ENCODE results near the gene PHACTR1. TPM values are rescaled to one million over a fixed set of nuclear protein-coding genes. Genes with fewer than 3 reads are reported as not detected.

PHACTR1 gene
- polyA plus RNA-seq, 1 of the 3 experiments (the other 2 are of a cell fraction): 0.12 TPM

GRCh38 chr6:13305288-13305687 is 588.7 kb downstream of the PHACTR1 start (continued):
- no peak for TF ChIP-seq USF2 (IDR thresholded peaks at IDR 0.05; ENCODE audit: borderline replicate concordance, low read depth, low read length)
- TF ChIP-seq RAD21 (IDR thresholded peaks at IDR 0.05; ENCODE audit: low read length): no peak

DNA sequence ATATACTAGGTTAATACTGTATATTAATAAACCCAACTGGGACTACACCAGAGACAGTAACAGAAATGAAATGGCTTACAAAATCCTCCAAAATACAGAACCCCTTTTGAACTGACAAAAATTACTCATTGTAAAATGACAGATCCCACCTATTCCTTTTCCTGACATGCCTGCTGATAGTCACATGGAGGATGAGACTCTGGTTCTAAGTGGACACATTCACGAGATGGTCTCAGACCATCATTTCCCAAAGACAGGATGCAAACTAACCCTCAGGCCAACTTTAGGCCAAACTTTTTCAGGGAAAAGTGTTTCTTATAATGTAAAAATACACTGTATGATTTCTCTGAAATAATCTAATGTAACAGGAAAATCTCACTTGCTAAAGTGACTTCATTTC is 589.2 kb downstream of the PHACTR1 start:
- H3K9me2 ChIP-seq: no peaks in the 10 kb centered on the region
- no peak overlapping the region for H3K9ac ChIP-seq
- POLR2A ChIA-PET: no interaction called here
- H3K27ac ChIP-seq (ENCODE audit: low read depth in 2 of 2, low read length in 1 of 2): no peak overlapping the region; a peak in 1 of 4 replicates
- no peaks in the 10 kb centered on the region for H4K20me1 ChIP-seq (ENCODE audit: insufficient read depth)
- H3K4me2 ChIP-seq: no peak overlapping the region
- H3K79me2 ChIP-seq (ENCODE audit: insufficient read depth): no peaks in the 10 kb centered on the region
- WGBS (ENCODE audit: low lambda C conversion rate): 100% methylated on average over 1 of the region's 1 CpG
- no peak overlapping the region for H2AFZ ChIP-seq (ENCODE audit: low read depth)
- no peak for TF ChIP-seq YY1 (IDR thresholded peaks at IDR 0.05; ENCODE audit: low read depth)
- no peak for TF ChIP-seq USF2 (IDR thresholded peaks at IDR 0.05; ENCODE audit: borderline replicate concordance, low read depth, low read length)
- TF ChIP-seq RCOR1 (IDR thresholded peaks at IDR 0.05; ENCODE audit: low read length): no peak
- TF ChIP-seq, protein P1, sequence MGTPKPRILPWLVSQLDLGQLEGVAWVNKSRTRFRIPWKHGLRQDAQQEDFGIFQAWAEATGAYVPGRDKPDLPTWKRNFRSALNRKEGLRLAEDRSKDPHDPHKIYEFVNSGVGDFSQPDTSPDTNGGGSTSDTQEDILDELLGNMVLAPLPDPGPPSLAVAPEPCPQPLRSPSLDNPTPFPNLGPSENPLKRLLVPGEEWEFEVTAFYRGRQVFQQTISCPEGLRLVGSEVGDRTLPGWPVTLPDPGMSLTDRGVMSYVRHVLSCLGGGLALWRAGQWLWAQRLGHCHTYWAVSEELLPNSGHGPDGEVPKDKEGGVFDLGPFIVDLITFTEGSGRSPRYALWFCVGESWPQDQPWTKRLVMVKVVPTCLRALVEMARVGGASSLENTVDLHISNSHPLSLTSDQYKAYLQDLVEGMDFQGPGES (IDR thresholded peaks at IDR 0.05; ENCODE audit: low read depth, low read length): no peak
- no peak for TF ChIP-seq SMC3 (IDR thresholded peaks at IDR 0.05; ENCODE audit: low read depth, low read length)
- TF ChIP-seq FOXJ3 (CRISPR knock-in tag; IDR thresholded peaks at IDR 0.05): no peak
- CTCF ChIA-PET: no interaction called here
- H3F3A ChIP-seq (replicated peaks; ENCODE audit: insufficient read depth): peaks cover 16% of the 10 kb centered on the region
- no peak for DNase-seq
- no peaks in the 10 kb centered on the region for H3K9me3 ChIP-seq
- peaks cover 0 to 27% of the 10 kb centered on the region in 2 experiments; a peak in 3 of 4 replicates for H3K4me1 ChIP-seq (ENCODE audit: control insufficient read depth in 1 of 2, insufficient read depth in 2 of 2, low read depth in 1 of 2, low read length in 1 of 2)
- H3K4me3 ChIP-seq (ENCODE audit: low read depth in 2 of 2, low read length in 1 of 2): no peak overlapping the region
- H3K27me3 ChIP-seq (ENCODE audit: insufficient read depth): no peaks in the 10 kb centered on the region
- peaks cover 30 to 73% of the 10 kb centered on the region in 2 experiments for H3K36me3 ChIP-seq (replicated peaks in 1 of 2; ENCODE audit: control insufficient read depth in 1 of 2, insufficient read depth in 2 of 2, low read length in 1 of 2)

- DNase-seq: no peak
- Histone ChIP-seq H3K4me1 (ENCODE audit: control insufficient read depth in 1 of 2, insufficient read depth in 2 of 2, low read depth in 1 of 2, low read length in 1 of 2) (peaks cover 0 to 22% of the 10 kb centered on the region in 2 experiments; a peak in 3 of 4 replicates), H3K79me2 (ENCODE audit: insufficient read depth) (no peaks in the 10 kb centered on the region), H3K27ac (ENCODE audit: low read depth in 2 of 2, low read length in 1 of 2) (peak overlapping the region in 1 of 2 experiments; percentile 23; a peak in 1 of 4 replicates), H3K27me3 (ENCODE audit: insufficient read depth) (no peaks in the 10 kb centered on the region), H2AFZ (ENCODE audit: low read depth) (no peak overlapping the region), H3K9me2 (no peaks in the 10 kb centered on the region), H3K4me3 (ENCODE audit: low read depth in 2 of 2, low read length in 1 of 2) (no peak overlapping the region), H3K9ac (no peak overlapping the region), H4K20me1 (ENCODE audit: insufficient read depth) (no peaks in the 10 kb centered on the region), H3F3A (replicated peaks; ENCODE audit: insufficient read depth) (peaks cover 16% of the 10 kb centered on the region), H3K4me2 (no peak overlapping the region), H3K9me3 (no peaks in the 10 kb centered on the region), H3K36me3 (replicated peaks in 1 of 2; ENCODE audit: control insufficient read depth in 1 of 2, insufficient read depth in 2 of 2, low read length in 1 of 2) (peaks cover 34 to 80% of the 10 kb centered on the region in 2 experiments)
- TF ChIP-seq, protein P2, sequence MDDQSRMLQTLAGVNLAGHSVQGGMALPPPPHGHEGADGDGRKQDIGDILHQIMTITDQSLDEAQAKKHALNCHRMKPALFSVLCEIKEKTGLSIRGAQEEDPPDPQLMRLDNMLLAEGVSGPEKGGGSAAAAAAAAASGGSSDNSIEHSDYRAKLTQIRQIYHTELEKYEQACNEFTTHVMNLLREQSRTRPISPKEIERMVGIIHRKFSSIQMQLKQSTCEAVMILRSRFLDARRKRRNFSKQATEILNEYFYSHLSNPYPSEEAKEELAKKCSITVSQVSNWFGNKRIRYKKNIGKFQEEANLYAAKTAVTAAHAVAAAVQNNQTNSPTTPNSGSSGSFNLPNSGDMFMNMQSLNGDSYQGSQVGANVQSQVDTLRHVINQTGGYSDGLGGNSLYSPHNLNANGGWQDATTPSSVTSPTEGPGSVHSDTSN (IDR thresholded peaks at IDR 0.05): no peak
- TF ChIP-seq FOSL2 (IDR thresholded peaks at IDR 0.05; ENCODE audit: borderline replicate concordance, low read depth) (no peak), POLR2AphosphoS5 (IDR thresholded peaks at IDR 0.05; ENCODE audit: low read depth, low read length) (no peak), RCOR1 (IDR thresholded peaks at IDR 0.05; ENCODE audit: low read length) (no peak), REST (IDR thresholded peaks at IDR 0.05; ENCODE audit: low read depth, low read length) (no peak), YY1 (IDR thresholded peaks at IDR 0.05; ENCODE audit: low read depth) (no peak), CHD2 (IDR thresholded peaks at IDR 0.05; ENCODE audit: low read length, partially characterized antibody) (no peak), JUND (IDR thresholded peaks at IDR 0.05) (no peak)
- TF ChIP-seq, protein P3, sequence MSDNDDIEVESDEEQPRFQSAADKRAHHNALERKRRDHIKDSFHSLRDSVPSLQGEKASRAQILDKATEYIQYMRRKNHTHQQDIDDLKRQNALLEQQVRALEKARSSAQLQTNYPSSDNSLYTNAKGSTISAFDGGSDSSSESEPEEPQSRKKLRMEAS (IDR thresholded peaks at IDR 0.05; ENCODE audit: low read depth): no peak
- CTCF ChIA-PET: no interaction called here
- 77% methylated on average over 7 of the region's 7 CpGs for WGBS (ENCODE audit: low lambda C conversion rate)
- POLR2A ChIA-PET: no interaction called here
These were observed 591.0 kb downstream of the PHACTR1 start for GRCh38 chr6:13307508-13307995.

Measured in SK-N-SH (cell line).